ENCODE measurements around the gene KIAA1671. TPM values are rescaled to one million over a fixed set of nuclear protein-coding genes. Genes with fewer than 3 reads are reported as not detected.

KIAA1671 gene
- total and polyA plus RNA-seq, 4 experiments from 2014 or later, result 0.04 to 10.2 (median 5.2) TPM

DNA sequence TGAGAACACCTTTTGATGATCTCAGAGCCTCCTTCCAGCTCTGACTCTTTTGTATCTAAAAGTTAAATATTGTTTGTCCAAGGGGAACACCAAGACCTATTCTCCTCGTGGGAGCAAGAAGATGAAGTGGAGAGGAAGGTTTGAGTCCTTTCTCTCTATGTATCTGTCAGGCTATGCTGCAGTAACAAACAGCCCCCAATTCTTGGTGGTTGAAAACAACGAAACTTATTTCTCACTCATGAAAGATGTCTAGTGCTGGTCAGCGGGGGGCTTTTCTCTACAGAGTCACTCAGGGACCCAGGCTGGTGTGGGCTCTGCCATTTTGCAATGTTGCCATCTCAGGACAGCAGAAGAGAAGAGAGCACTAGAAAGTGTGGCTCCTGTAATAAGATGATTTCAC lies 260.7 kb downstream of the KIAA1671 start:
- no peaks in the 10 kb centered on the region for H3K27me3 ChIP-seq (ENCODE audit: insufficient read depth, low read length)
- POLR2A ChIA-PET (ENCODE audit: partially characterized antibody), result no interaction called here
- CTCF ChIA-PET (ENCODE audit: partially characterized antibody), result interaction anchor here (1.6 to 3.0 kb wide), 2 partner anchors 10 to 22 kb away, joined by 3 to 15 read pairs; no protein-coding TSS in a partner anchor
- no peak for DNase-seq
- Mint-ChIP-seq H3K27ac (no peak overlapping the region), H3K4me3 (no peak overlapping the region), H3K36me3 (no peaks in the 10 kb centered on the region), H3K4me1 (no peaks in the 10 kb centered on the region), H3K27me3 (peaks cover 11 to 14% of the 10 kb centered on the region in 2 donors), H3K9me3 (peaks cover 0 to 11% (median 7%) of the 10 kb centered on the region in 8 donors)
- intact Hi-C loops (cut with micrococcal nuclease), result no loop called here
- no peak overlapping the region for H3K4me3 ChIP-seq (ENCODE audit: low read length in 2 of 2)
- H3K27ac ChIP-seq (ENCODE audit: low read depth, low read length), result no peak overlapping the region
- no peaks in the 10 kb centered on the region for H3K36me3 ChIP-seq (ENCODE audit: insufficient read depth, low read length)
- H3K9me3 ChIP-seq (ENCODE audit: control insufficient read depth in 1 of 2, low read length in 2 of 2), result no peaks in the 10 kb centered on the region
- H3K4me1 ChIP-seq (ENCODE audit: insufficient read depth, low read length), result no peaks in the 10 kb centered on the region

DNA sequence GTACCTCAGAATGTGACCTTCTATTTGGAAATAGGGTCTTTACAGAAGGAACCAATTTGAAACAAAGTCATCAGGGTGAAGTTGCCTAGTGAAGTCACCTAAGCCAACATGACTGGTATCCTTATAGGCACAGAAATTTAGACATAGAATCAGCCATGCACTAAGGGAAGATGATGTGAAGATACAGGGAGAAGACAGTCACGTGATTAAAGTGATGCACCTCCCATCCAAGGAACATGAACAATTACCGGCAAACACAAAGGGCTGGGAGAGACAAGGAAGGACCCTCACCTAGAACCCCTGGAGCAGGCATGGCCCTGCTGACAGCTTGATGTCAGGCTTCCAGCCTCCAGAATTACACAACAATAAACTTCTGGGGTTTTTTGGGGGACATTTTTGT lies 263.7 kb downstream of the KIAA1671 start:
- Mint-ChIP-seq H3K27me3 (peaks cover 14% of the 10 kb centered on the region in 2 donors), H3K27ac (no peak overlapping the region), H3K9me3 (peaks cover 0 to 11% (median 7%) of the 10 kb centered on the region in 8 donors), H3K4me3 (no peak overlapping the region), H3K36me3 (no peaks in the 10 kb centered on the region), H3K4me1 (no peaks in the 10 kb centered on the region)
- no peak overlapping the region for H3K4me3 ChIP-seq (ENCODE audit: low read length in 2 of 2)
- no peak overlapping the region for H3K27ac ChIP-seq (ENCODE audit: low read depth, low read length)
- no peaks in the 10 kb centered on the region for H3K36me3 ChIP-seq (ENCODE audit: insufficient read depth, low read length)
- ChIA-PET POLR2A (ENCODE audit: partially characterized antibody) (no interaction called here), CTCF (ENCODE audit: partially characterized antibody) (no interaction called here)
- DNase-seq, result no peak
- no peaks in the 10 kb centered on the region for H3K4me1 ChIP-seq (ENCODE audit: insufficient read depth, low read length)
- H3K27me3 ChIP-seq (ENCODE audit: insufficient read depth, low read length), result no peaks in the 10 kb centered on the region
- H3K9me3 ChIP-seq (ENCODE audit: control insufficient read depth in 1 of 2, low read length in 2 of 2), result no peaks in the 10 kb centered on the region
- intact Hi-C loops (cut with micrococcal nuclease), result no loop called here

DNA sequence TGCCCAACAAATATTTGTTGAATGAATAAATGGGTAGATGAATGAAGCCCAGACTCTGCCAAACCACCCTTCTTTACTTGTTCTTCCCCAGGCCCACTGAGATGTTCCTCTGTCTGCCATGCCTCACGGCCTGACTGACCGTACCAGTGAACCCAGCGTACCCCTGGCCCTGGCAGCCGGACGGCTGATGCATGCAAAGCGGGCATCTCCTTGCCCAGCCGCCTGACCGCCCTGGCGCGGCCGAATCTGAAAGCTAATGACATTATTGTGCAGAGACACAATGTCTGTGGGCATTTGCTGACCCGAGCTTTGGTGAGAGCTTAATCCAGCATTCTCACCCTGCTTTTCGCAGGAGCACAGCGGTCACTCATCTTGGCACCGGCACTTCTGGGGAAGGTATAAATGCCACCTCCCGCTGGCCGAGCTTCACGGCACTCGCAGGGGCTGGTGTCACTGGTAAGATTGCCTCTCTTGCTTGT lies 266.7 kb downstream of the KIAA1671 start, which contains the start of gene CRYBB2:
CRYBB2 (plus strand) TSS at position 429 of the 479 bp plus-strand sequence. CDS start 1,791 bp downstream, outside the sequence.
- Mint-ChIP-seq H3K27me3 (peaks cover 9% of the 10 kb centered on the region in 2 donors), H3K36me3 (no peaks in the 10 kb centered on the region), H3K9me3 (peaks cover 0 to 3% (median 0%) of the 10 kb centered on the region in 8 donors), H3K27ac (no peak within 1 kb of the TSS), H3K4me3 (no peak within 1 kb of the TSS), H3K4me1 (no peaks in the 10 kb centered on the region)
- intact Hi-C loops (cut with micrococcal nuclease), result no loop called here
- H3K36me3 ChIP-seq (ENCODE audit: insufficient read depth, low read length), result no peaks in the 10 kb centered on the region
- no peak within 1 kb of the TSS for H3K27ac ChIP-seq (ENCODE audit: low read depth, low read length)
- no peak within 1 kb of the TSS for H3K4me3 ChIP-seq (ENCODE audit: low read length in 2 of 2)
- H3K4me1 ChIP-seq (ENCODE audit: insufficient read depth, low read length), result no peaks in the 10 kb centered on the region
- ChIA-PET POLR2A (ENCODE audit: partially characterized antibody) (no interaction called here), CTCF (ENCODE audit: partially characterized antibody) (no interaction called here)
- no peak for DNase-seq
- no peaks in the 10 kb centered on the region for H3K9me3 ChIP-seq (ENCODE audit: control insufficient read depth in 1 of 2, low read length in 2 of 2)
- H3K27me3 ChIP-seq (ENCODE audit: insufficient read depth, low read length), result no peaks in the 10 kb centered on the region

DNA sequence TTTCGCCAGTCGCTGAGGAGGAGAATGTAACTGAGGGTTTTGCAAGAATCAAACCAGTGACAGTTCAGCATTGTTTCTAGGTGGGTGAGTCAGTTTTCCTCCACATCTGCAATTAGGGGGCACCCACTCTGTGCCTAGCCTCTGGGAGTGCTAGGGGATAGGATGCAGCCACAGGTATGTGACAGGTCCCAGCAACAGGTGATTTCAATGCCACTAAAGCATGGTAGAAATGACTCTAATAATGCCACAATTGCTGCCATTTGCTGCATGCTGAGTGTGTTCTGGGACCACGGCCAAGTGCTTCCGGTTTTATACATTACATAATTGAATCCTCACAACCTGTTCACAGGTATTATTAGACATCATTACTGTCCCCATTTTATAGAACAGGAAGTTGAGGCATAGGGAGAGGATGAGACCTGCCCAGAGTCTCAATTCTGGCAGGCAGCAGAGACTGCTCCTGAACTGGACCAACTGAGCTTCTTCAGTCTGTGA lies 267.5 kb downstream of the KIAA1671 start:
- POLR2A ChIA-PET (ENCODE audit: partially characterized antibody), result no interaction called here
- Histone ChIP-seq H3K36me3 (ENCODE audit: insufficient read depth, low read length) (no peaks in the 10 kb centered on the region), H3K27ac (ENCODE audit: low read depth, low read length) (no peak overlapping the region), H3K9me3 (ENCODE audit: control insufficient read depth in 1 of 2, low read length in 2 of 2) (no peaks in the 10 kb centered on the region), H3K4me1 (ENCODE audit: insufficient read depth, low read length) (no peaks in the 10 kb centered on the region), H3K4me3 (ENCODE audit: low read length in 2 of 2) (no peak overlapping the region), H3K27me3 (ENCODE audit: insufficient read depth, low read length) (no peaks in the 10 kb centered on the region)
- intact Hi-C loops (cut with micrococcal nuclease), result no loop called here
- no peak for DNase-seq
- no peaks in the 10 kb centered on the region for H3K36me3 Mint-ChIP-seq
- peaks cover 0 to 3% (median 0%) of the 10 kb centered on the region in 8 donors for H3K9me3 Mint-ChIP-seq
- H3K27ac Mint-ChIP-seq, result no peak overlapping the region
- peaks cover 9 to 13% of the 10 kb centered on the region in 2 donors for H3K27me3 Mint-ChIP-seq
- no peak overlapping the region for H3K4me3 Mint-ChIP-seq
- CTCF ChIA-PET (ENCODE audit: partially characterized antibody), result no interaction called here
- H3K4me1 Mint-ChIP-seq, result no peaks in the 10 kb centered on the region

DNA sequence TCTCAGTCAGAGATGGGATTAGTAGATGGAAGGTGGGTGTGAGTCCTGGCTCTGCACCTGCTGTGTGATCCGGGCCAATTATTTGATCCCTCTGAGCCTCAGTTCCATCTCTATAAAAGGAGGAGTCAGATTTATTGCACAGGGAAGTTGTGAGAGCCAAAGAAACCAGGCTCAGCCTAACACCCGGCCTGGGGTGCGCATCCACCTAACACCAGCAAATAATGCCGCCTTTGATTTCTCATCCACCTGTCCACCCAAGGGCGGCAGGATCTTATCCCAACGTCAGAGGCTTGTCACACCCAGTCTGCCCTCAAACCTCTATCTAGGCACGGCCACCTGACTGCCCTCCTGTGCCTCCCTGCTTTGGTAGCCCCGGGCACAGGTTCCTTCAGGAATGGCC lies 269.3 kb downstream of the KIAA1671 start:
- Histone ChIP-seq H3K36me3 (ENCODE audit: insufficient read depth, low read length) (no peaks in the 10 kb centered on the region), H3K27ac (ENCODE audit: low read depth, low read length) (no peak overlapping the region), H3K4me3 (ENCODE audit: low read length in 2 of 2) (no peak overlapping the region), H3K4me1 (ENCODE audit: insufficient read depth, low read length) (no peaks in the 10 kb centered on the region), H3K27me3 (ENCODE audit: insufficient read depth, low read length) (no peaks in the 10 kb centered on the region), H3K9me3 (ENCODE audit: control insufficient read depth in 1 of 2, low read length in 2 of 2) (no peaks in the 10 kb centered on the region)
- no peaks in the 10 kb centered on the region for H3K4me1 Mint-ChIP-seq
- intact Hi-C loops (cut with micrococcal nuclease), result no loop called here
- H3K4me3 Mint-ChIP-seq, result no peak overlapping the region
- no peak for DNase-seq
- peaks cover 6 to 8% of the 10 kb centered on the region in 2 donors for H3K27me3 Mint-ChIP-seq
- no peaks in the 10 kb centered on the region for H3K9me3 Mint-ChIP-seq
- CTCF ChIA-PET (ENCODE audit: partially characterized antibody), result no interaction called here
- POLR2A ChIA-PET (ENCODE audit: partially characterized antibody), result no interaction called here
- no peaks in the 10 kb centered on the region for H3K36me3 Mint-ChIP-seq
- H3K27ac Mint-ChIP-seq, result no peak overlapping the region

DNA sequence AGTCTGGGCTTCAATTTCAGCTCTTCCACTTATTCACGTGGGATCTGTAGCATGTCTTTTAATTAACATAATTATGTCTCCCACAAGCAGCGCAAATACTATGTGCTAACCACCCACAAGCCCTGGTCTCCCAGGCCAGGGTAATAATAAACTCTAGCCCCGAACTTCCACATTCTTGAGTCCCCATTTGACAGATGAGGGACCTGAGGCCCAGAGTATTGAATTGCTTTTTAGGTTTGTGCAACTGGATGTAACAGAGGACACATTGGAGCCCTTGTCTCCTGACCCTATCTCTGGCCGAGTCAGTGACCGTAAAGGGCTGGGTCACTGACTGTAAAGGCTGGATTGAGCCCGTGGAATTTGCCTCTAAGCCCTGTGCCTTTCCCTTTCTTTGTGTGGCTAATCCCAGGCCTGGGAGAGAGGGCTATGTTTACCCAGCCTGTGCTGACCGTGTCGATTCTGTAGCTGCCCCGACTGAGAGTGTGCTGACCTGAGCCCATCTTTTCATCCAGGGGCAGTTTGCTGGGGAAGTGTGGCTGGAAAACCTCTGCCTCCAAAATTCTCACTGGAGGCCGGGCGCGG lies 270.8 kb downstream of the KIAA1671 start:
- no peaks in the 10 kb centered on the region for H3K9me3 ChIP-seq (ENCODE audit: control insufficient read depth in 1 of 2, low read length in 2 of 2)
- Mint-ChIP-seq H3K4me1 (no peaks in the 10 kb centered on the region), H3K27me3 (peaks cover 3 to 7% of the 10 kb centered on the region in 2 donors), H3K9me3 (no peaks in the 10 kb centered on the region), H3K27ac (no peak overlapping the region), H3K36me3 (no peaks in the 10 kb centered on the region), H3K4me3 (no peak overlapping the region)
- ChIA-PET CTCF (ENCODE audit: partially characterized antibody) (no interaction called here), POLR2A (ENCODE audit: partially characterized antibody) (no interaction called here)
- H3K36me3 ChIP-seq (ENCODE audit: insufficient read depth, low read length), result no peaks in the 10 kb centered on the region
- H3K27ac ChIP-seq (ENCODE audit: low read depth, low read length), result no peak overlapping the region
- no peaks in the 10 kb centered on the region for H3K4me1 ChIP-seq (ENCODE audit: insufficient read depth, low read length)
- H3K4me3 ChIP-seq (ENCODE audit: low read length in 2 of 2), result no peak overlapping the region
- intact Hi-C loops (cut with micrococcal nuclease), result no loop called here
- no peaks in the 10 kb centered on the region for H3K27me3 ChIP-seq (ENCODE audit: insufficient read depth, low read length)
- no peak for DNase-seq

DNA sequence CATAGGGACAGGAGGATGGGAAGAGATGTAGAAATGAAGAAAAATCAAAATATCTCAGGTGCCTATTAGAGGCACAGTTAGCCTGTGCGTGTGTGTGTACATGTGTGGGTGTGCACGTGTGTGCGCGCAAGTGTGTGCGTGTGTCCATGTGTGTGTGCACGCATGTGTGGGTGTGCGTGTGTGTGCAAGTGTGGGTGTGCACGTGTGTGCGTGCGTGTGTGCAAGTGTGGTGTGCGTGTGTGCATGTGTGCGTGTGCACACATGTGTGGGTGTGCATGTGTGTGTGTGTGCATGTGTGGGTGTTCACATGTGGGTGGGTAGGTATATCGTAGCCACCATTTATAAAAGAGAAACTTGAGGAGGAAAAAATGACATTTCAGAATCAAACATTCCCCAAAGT lies 276.3 kb downstream of the KIAA1671 start:
- CTCF ChIA-PET (ENCODE audit: partially characterized antibody), result no interaction called here
- Mint-ChIP-seq H3K36me3 (no peaks in the 10 kb centered on the region), H3K27me3 (peaks cover 15 to 25% of the 10 kb centered on the region in 2 donors), H3K27ac (no peak overlapping the region), H3K9me3 (no peaks in the 10 kb centered on the region), H3K4me1 (no peaks in the 10 kb centered on the region), H3K4me3 (no peak overlapping the region)
- POLR2A ChIA-PET (ENCODE audit: partially characterized antibody), result no interaction called here
- Histone ChIP-seq H3K36me3 (ENCODE audit: insufficient read depth, low read length) (no peaks in the 10 kb centered on the region), H3K4me3 (ENCODE audit: low read length in 2 of 2) (no peak overlapping the region), H3K9me3 (ENCODE audit: control insufficient read depth in 1 of 2, low read length in 2 of 2) (no peaks in the 10 kb centered on the region), H3K4me1 (ENCODE audit: insufficient read depth, low read length) (no peaks in the 10 kb centered on the region), H3K27me3 (ENCODE audit: insufficient read depth, low read length) (no peaks in the 10 kb centered on the region), H3K27ac (ENCODE audit: low read depth, low read length) (no peak overlapping the region)
- intact Hi-C loops (cut with micrococcal nuclease), result no loop called here
- DNase-seq, result no peak

All from CD4-positive, alpha-beta memory T cell (primary cell).